Gastroesophageal sphincter (tissue), 4 donors: ENCODE results near the gene TANGO6. TPM values are rescaled to one million over a fixed set of nuclear protein-coding genes. Genes with fewer than 3 reads are reported as not detected.
"Not testable (repeated sequence)": the region's sequence is repeated elsewhere in the genome, so short reads cannot be mapped to it uniquely, and the experiment has no call there.

Experiments
- ATAC-seq: fragments of 150-250 bp; one replicate; pipeline ENCODE4 v1.9.1; 2016; ENCODE audit warnings: mild to moderate bottlenecking, moderate library complexity
- H3K27ac ChIP-seq, 4 donors: fragments of 200-600 bp; sonication (generic) in 3 of 4; 1 replicate in 3 of 4; 2 replicates in 1 of 4; pipeline ENCODE4 v1.5.1; 2016 to 2019
- H3K27me3 ChIP-seq: fragments of 200-600 bp; sonication (generic); one replicate; pipeline ENCODE4 v1.5.1; 2019
- H3K36me3 ChIP-seq, 2 donors: fragments of 200-600 bp; sonication (generic); one replicate each; pipeline ENCODE4 v1.5.1; 2019; ENCODE audit warnings: control low read depth in 1 of 2
- H3K4me1 ChIP-seq, 3 donors: fragments of 200-600 bp; sonication (generic); 1 replicate in 2 of 3; 2 replicates in 1 of 3; pipeline ENCODE4 v1.5.1; 2016 to 2019; ENCODE audit warnings: control low read depth in 2 of 3
- H3K4me3 ChIP-seq, 2 donors: fragments of 200-600 bp; sonication (generic); one replicate each; pipeline ENCODE4 v1.5.1; 2019; ENCODE audit warnings: mild to moderate bottlenecking in 1 of 2, moderate library complexity in 1 of 2
- H3K9me3 ChIP-seq, 3 donors: fragments of 200-600 bp; sonication (generic); one replicate each; pipeline ENCODE4 v1.5.1; 2017 to 2019; ENCODE audit warnings: control low read depth in 2 of 3
- EP300 ChIP-seq: sonication (generic); formaldehyde crosslinking; IDR thresholded peaks from one replicate; pipeline ENCODE4 v1.6.1; 2017; ENCODE audit warnings: antibody characterized with exemption, mild to moderate bottlenecking
- POLR2A ChIP-seq, 2 donors: fragments of 450-650 bp; IDR thresholded peaks; one replicate each; pipeline ENCODE4 v1.6.1; 2017; ENCODE audit warnings: antibody characterized with exemption in 2 of 2, mild to moderate bottlenecking in 2 of 2, moderate library complexity in 1 of 2
- POLR2AphosphoS5 ChIP-seq: sonication (generic); formaldehyde crosslinking; IDR thresholded peaks from one replicate; pipeline ENCODE4 v1.6.1; 2017; ENCODE audit warnings: antibody characterized with exemption
- WGBS, 2 donors: methylation state at CpG; one replicate each; pipeline ENCODE4 v1.1.5; 2018; ENCODE audit warnings: low coverage in 1 of 2; 5-methylcytosine and 5-hydroxymethylcytosine counted together
- total RNA-seq, 4 donors: library from RNA; depleted of rRNA; stranded (reverse); fragments of >200 nt; gene quantifications; one replicate each; pipeline ENCODE4 v1.1.0, GENCODE V29; 2016
- TF ChIP-seq, protein P1 (sequence below), 4 experiments: fragments of 200-600 bp in 2 of 4; fragments of 450-650 bp in 2 of 4; sonication (generic) in 1 of 4; IDR thresholded peaks; one replicate each; pipeline ENCODE4 v1.5.1; 2017 to 2019; ENCODE audit warnings: antibody characterized with exemption in 4 of 4, mild to moderate bottlenecking in 2 of 4, moderate library complexity in 2 of 4

The TANGO6 gene
- total RNA-seq, 4 donors from 2014 or later: 19.5 to 29.7 (median 21.0) TPM

GRCh38 chr16:68984467-68984866 is 141.1 kb downstream of the TANGO6 start:
- Histone ChIP-seq H3K4me3 (no peak overlapping the region), H3K36me3 (peaks cover 0 to 34% of the 10 kb centered on the region in 2 donors)
- WGBS, 2 donors: 60 to 88% methylated on average over 1 of the region's 1 CpG

DNA sequence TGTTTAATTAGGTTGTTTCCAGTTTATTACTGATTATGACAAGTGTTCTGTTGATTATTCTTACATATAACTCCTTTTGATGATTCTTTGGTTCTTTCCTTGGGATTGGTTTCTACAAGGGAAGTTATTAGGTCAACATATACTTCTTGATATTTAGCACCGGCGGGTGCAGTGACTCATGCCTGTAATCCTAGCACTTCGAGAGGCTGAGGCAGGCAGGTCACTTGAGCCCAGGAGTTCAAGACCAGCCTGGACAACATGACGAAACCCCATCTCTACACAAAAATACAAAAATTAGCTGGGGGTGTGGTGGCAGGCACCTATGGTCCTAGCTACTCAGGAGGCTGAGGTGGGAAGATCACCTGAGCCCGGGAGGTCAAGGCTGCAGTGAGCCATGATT is 141.9 kb downstream of the TANGO6 start:
- TF ChIP-seq POLR2A (IDR thresholded peaks at IDR 0.05) (no peak), POLR2AphosphoS5 (no peak), EP300 (no peak)
- TF ChIP-seq, protein P1, sequence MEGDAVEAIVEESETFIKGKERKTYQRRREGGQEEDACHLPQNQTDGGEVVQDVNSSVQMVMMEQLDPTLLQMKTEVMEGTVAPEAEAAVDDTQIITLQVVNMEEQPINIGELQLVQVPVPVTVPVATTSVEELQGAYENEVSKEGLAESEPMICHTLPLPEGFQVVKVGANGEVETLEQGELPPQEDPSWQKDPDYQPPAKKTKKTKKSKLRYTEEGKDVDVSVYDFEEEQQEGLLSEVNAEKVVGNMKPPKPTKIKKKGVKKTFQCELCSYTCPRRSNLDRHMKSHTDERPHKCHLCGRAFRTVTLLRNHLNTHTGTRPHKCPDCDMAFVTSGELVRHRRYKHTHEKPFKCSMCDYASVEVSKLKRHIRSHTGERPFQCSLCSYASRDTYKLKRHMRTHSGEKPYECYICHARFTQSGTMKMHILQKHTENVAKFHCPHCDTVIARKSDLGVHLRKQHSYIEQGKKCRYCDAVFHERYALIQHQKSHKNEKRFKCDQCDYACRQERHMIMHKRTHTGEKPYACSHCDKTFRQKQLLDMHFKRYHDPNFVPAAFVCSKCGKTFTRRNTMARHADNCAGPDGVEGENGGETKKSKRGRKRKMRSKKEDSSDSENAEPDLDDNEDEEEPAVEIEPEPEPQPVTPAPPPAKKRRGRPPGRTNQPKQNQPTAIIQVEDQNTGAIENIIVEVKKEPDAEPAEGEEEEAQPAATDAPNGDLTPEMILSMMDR (IDR thresholded peaks at IDR 0.05): no peak
- H3K9me3 ChIP-seq: no peaks in the 10 kb centered on the region
- peaks cover 0 to 26% of the 10 kb centered on the region in 2 donors for H3K36me3 ChIP-seq
- 79% methylated on average over 5 of the region's 5 CpGs; no CpG with 5 or more reads in 1 of the 2 donors for WGBS, 2 donors
- no peak overlapping the region for H3K4me3 ChIP-seq
- no peak for ATAC-seq
- no peaks in the 10 kb centered on the region for H3K27me3 ChIP-seq
- H3K27ac ChIP-seq: no peak overlapping the region
- peaks cover 0 to 7% (median 0%) of the 10 kb centered on the region in 3 donors for H3K4me1 ChIP-seq

More at GRCh38 chr16:68984467-68984866, 141.1 kb downstream of the TANGO6 start:
- no peak overlapping the region for H3K27ac ChIP-seq
- ATAC-seq: no peak
- peaks cover 0 to 7% (median 0%) of the 10 kb centered on the region in 3 donors for H3K4me1 ChIP-seq
- H3K9me3 ChIP-seq: no peaks in the 10 kb centered on the region
- TF ChIP-seq POLR2AphosphoS5 (no peak), EP300 (no peak), POLR2A (IDR thresholded peaks at IDR 0.05) (no peak)
- TF ChIP-seq, protein P1 (IDR thresholded peaks at IDR 0.05): no peak
- no peaks in the 10 kb centered on the region for H3K27me3 ChIP-seq

- 32 to 65% methylated on average over 2 of the region's 2 CpGs for WGBS, 2 donors
- Histone ChIP-seq H3K27me3 (no peaks in the 10 kb centered on the region), H3K4me1 (peaks cover 0 to 7% (median 0%) of the 10 kb centered on the region in 3 donors), H3K27ac (no peak overlapping the region), H3K36me3 (peaks cover 0 to 21% of the 10 kb centered on the region in 2 donors), H3K9me3 (no peaks in the 10 kb centered on the region), H3K4me3 (no peak overlapping the region)
- ATAC-seq: no peak
- TF ChIP-seq EP300: no peak
- no peak for TF ChIP-seq POLR2A (IDR thresholded peaks at IDR 0.05)
- TF ChIP-seq, protein P1 (IDR thresholded peaks at IDR 0.05): no peak
- TF ChIP-seq POLR2AphosphoS5: no peak
Measured at GRCh38 chr16:68985855-68986254, 142.5 kb downstream of the TANGO6 start.

GRCh38 chr16:68987734-68988457 is 144.6 kb downstream of the TANGO6 start:
- Histone ChIP-seq H3K4me1 (peaks cover 0 to 7% (median 0%) of the 10 kb centered on the region in 3 donors), H3K27me3 (no peaks in the 10 kb centered on the region), H3K36me3 (peaks cover 0 to 8% of the 10 kb centered on the region in 2 donors), H3K27ac (no peak overlapping the region), H3K9me3 (no peaks in the 10 kb centered on the region), H3K4me3 (no peak overlapping the region)
- ATAC-seq: no peak
- TF ChIP-seq POLR2A (IDR thresholded peaks at IDR 0.05) (no peak), POLR2AphosphoS5 (no peak), EP300 (no peak)
- TF ChIP-seq, protein P1 (IDR thresholded peaks at IDR 0.05): no peak
- 77 to 79% methylated on average over 4 of the region's 4 CpGs for WGBS, 2 donors

- not testable (repeated sequence) for H3K4me1 ChIP-seq, H3K27ac ChIP-seq, H3K9me3 ChIP-seq, H3K36me3 ChIP-seq, H3K4me3 ChIP-seq, ATAC-seq, H3K27me3 ChIP-seq
- 72 to 82% methylated on average over 2 to 4 of the region's 7 CpGs for WGBS, 2 donors
Measured at GRCh38 chr16:68990172-68990845, 147.0 kb downstream of the TANGO6 start.
